WERI-Rb-1 (cell line): ENCODE measurements around the gene GALK2.
"Not testable (repeated sequence)": the region's sequence is repeated elsewhere in the genome, so short reads cannot be mapped to it uniquely, and the experiment has no call there.

Experiments
- DNase-seq: peaks from one replicate; pipeline ENCODE4 v3.0.0-alpha.2; 2020
- H3K27ac ChIP-seq: fragments of 250-450 bp; sonication (Bioruptor Pico); 2 replicates; pipeline ENCODE4 v1.5.1; 2020; ENCODE audit warnings: mild to moderate bottlenecking, moderate library complexity
- H3K27me3 ChIP-seq: fragments of 250-450 bp; sonication (Bioruptor Pico); 2 replicates; pipeline ENCODE4 v1.5.1; 2021; ENCODE audit warnings: mild to moderate bottlenecking, low read depth, moderate library complexity; ENCODE audit not compliant: insufficient read depth, severe bottlenecking
- H3K36me3 ChIP-seq: fragments of 250-450 bp; sonication (Bioruptor Pico); 2 replicates; pipeline ENCODE4 v1.5.1; 2020; ENCODE audit warnings: mild to moderate bottlenecking, moderate library complexity
- H3K4me3 ChIP-seq: 2 replicates; pipeline ENCODE4 v1.5.1; 2011; ENCODE audit warnings: low read depth, mild to moderate bottlenecking, control low read depth, low read length
- H3K9me3 ChIP-seq: fragments of 250-450 bp; sonication (Bioruptor Pico); 2 replicates; pipeline ENCODE4 v1.5.1; 2021; ENCODE audit warnings: mild to moderate bottlenecking, moderate library complexity; ENCODE audit not compliant: severe bottlenecking
- TF ChIP-seq, protein P1 (sequence below): IDR thresholded peaks from 2 replicates; pipeline ENCODE4 v1.5.1; 2011; ENCODE audit warnings: low read depth, mild to moderate bottlenecking, control low read depth, inconsistent platforms, low read length

The GALK2 gene

DNA sequence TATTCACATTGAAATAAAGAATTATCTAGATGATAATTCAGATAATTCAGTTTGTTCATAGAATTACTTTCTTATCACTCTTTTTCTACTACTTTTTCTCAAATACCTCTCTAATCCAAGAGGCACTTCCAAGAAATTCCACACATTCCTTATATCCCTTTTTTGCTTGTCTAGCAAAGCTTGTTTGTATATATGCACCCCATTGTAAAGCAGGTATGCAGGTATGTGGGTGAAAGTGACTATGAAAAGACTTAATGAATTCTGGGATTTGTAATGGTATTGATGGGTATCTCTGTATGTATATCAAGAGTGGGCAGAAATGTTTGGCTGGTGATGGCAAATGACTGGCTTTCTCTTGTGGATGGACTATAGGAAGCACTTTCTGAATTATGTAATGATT, 158.9 kb downstream of the GALK2 start:
- H3K27me3 ChIP-seq = no peaks in the 10 kb centered on the region
- TF ChIP-seq, protein P1, sequence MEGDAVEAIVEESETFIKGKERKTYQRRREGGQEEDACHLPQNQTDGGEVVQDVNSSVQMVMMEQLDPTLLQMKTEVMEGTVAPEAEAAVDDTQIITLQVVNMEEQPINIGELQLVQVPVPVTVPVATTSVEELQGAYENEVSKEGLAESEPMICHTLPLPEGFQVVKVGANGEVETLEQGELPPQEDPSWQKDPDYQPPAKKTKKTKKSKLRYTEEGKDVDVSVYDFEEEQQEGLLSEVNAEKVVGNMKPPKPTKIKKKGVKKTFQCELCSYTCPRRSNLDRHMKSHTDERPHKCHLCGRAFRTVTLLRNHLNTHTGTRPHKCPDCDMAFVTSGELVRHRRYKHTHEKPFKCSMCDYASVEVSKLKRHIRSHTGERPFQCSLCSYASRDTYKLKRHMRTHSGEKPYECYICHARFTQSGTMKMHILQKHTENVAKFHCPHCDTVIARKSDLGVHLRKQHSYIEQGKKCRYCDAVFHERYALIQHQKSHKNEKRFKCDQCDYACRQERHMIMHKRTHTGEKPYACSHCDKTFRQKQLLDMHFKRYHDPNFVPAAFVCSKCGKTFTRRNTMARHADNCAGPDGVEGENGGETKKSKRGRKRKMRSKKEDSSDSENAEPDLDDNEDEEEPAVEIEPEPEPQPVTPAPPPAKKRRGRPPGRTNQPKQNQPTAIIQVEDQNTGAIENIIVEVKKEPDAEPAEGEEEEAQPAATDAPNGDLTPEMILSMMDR = no peak

DNA sequence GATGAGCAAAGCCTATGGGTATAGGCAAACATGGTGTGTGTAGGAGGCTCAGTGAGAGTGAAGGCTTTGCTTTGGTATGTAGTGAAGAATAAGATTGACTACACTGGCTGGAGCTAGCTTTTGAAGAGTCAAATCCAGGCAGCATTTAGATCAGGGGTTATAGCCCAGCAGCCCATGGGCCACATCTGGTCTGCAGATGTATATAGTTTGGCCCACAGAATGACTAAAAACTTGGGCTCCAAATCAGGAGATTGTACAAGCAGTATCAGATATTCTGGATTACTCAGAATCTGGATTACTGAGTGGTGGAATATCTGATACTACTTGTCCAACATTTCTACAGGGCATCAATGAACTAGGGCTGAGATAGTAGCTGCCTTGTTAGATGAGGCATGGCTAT, 160.1 kb downstream of the GALK2 start:
- H3K9me3 ChIP-seq = no peaks in the 10 kb centered on the region
- no peaks in the 10 kb centered on the region for H3K36me3 ChIP-seq
- no peak overlapping the region for H3K4me3 ChIP-seq
- TF ChIP-seq, protein P1 = no peak
- DNase-seq = no peak
- no peak overlapping the region for H3K27ac ChIP-seq
- no peaks in the 10 kb centered on the region for H3K27me3 ChIP-seq

More for the DNA sequence above, 158.9 kb downstream of the GALK2 start:
- Histone ChIP-seq H3K9me3 (no peaks in the 10 kb centered on the region), H3K4me3 (no peak overlapping the region), H3K36me3 (no peaks in the 10 kb centered on the region), H3K27ac (no peak overlapping the region)
- no peak for DNase-seq

DNA sequence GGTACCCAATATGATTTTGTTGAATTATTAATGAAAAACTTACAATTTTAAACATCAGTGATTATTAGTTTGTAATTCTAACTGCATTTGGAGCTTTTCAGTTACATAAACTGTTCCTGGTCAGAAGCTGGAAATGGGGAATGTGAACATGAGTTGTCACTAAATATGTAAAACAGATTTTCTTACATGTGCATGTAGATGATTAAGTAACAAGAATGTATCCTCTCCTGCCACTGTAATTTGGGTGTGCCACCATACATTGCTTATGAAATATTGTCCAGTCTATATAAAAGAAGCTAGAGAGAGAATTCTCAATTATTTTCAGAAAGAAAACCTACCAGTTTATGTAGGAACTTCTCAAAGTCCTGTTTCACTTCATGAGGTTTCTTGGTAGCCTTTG, 161.4 kb downstream of the GALK2 start:
- TF ChIP-seq, protein P1 = no peak
- Histone ChIP-seq H3K9me3 (no peaks in the 10 kb centered on the region), H3K27ac (no peak overlapping the region), H3K27me3 (no peaks in the 10 kb centered on the region), H3K36me3 (no peaks in the 10 kb centered on the region), H3K4me3 (no peak overlapping the region)
- no peak for DNase-seq

DNA sequence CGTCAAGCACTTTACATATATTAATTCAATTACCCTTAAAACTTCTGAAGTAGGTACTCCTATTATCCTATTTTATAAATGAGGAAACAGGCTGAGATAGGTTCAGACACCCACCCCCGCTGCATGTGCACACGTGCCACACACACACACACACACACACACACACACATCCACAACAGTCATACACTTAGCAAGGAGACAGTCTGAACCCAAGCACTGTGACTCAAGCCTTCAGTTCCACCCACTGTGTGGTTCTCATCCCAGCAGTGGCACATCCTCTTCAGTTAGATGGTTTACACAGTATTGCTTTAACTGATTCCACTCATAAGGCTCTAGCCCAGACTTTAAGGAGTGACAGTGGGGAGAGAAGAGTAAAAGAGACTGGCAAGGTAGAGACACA, 161.9 kb downstream of the GALK2 start:
- DNase-seq = no peak
- Histone ChIP-seq H3K36me3 (no peaks in the 10 kb centered on the region), H3K9me3 (no peaks in the 10 kb centered on the region), H3K27ac (no peak overlapping the region), H3K27me3 (no peaks in the 10 kb centered on the region), H3K4me3 (no peak overlapping the region)
- TF ChIP-seq, protein P1 = no peak

DNA sequence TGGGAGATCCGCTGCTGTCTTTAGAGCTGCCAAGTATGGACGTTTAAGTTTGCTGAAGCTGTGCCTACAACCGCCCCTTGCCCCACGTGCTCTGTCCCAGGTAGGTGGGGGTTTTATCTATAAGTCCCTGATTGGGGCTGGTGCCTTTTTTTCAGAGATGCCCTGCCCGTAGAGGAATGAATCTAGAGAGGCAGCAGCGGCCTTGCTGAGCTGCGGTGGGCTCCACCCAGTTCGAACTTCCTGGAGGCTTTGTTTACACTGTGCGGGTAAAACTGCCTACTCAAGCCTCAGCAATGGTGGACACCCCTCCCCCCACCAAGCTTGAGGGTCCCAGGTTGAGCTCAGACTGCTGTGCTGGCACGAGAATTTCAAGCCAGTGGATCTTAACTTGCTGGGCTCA, 169.6 kb downstream of the GALK2 start:
- Histone ChIP-seq H3K36me3 (no peaks in the 10 kb centered on the region), H3K4me3 (no peak overlapping the region), H3K27me3 (no peaks in the 10 kb centered on the region), H3K9me3 (no peaks in the 10 kb centered on the region), H3K27ac (no peak overlapping the region)
- DNase-seq = no peak
- TF ChIP-seq, protein P1 = no peak

DNA sequence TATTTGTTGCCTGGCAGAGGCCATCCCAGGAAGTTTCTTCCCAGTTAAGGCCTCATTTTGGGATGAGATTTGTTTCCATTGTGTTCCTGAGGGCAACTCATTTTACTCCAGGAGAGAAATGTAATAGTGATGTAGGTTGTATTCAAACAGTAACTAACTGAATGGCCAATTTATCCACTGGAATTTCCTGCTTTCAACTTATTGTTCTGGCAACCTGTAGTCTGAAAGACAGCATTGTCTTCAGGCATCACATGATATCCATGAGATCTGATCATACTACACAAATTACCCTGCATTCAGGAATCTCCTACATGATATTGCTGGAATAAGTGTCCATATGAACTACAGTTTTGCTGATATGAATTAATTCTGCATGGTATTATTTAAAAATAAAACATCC, 173.5 kb downstream of the GALK2 start:
- Histone ChIP-seq H3K9me3 (no peaks in the 10 kb centered on the region), H3K36me3 (no peaks in the 10 kb centered on the region), H3K27me3 (no peaks in the 10 kb centered on the region), H3K4me3 (no peak overlapping the region), H3K27ac (no peak overlapping the region)
- TF ChIP-seq, protein P1 = no peak
- DNase-seq = no peak

DNA sequence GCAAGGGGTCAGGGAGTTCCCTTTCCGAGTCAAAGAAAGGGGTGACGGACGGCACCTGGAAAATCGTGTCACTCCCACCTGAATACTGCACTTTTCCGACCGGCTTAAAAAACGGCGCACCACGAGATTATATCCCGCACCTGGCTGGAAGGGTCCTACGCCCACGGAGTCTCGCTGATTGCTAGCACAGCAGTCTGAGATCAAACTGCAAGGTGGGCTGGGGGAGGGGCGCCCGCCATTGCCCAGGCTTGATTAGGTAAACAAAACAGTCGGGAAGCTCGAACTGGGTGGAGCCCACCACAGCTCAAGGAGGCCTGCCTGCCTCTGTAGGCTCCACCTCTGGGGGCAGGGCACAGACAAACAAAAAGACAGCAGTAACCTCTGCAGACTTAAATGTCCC, 184.4 kb downstream of the GALK2 start:
- H3K27me3 ChIP-seq, H3K4me3 ChIP-seq, H3K9me3 ChIP-seq, DNase-seq, H3K27ac ChIP-seq, H3K36me3 ChIP-seq: not testable (repeated sequence)
